Loucy (cell line): ENCODE data around the gene MOK.

ENCODE experiments used
- CTCF ChIP-seq: fragments of 200-600 bp; sonication (generic); conservative IDR thresholded peaks from 2 replicates; pipeline ENCODE4 v1.5.1; 2014; ENCODE audit warnings: mild to moderate bottlenecking, antibody characterized with exemption, low read length
- EZH2phosphoT487 ChIP-seq: fragments of 200-600 bp; IDR thresholded peaks from 2 replicates; pipeline ENCODE4 v1.6.1; 2018; ENCODE audit warnings: antibody characterized with exemption, mild to moderate bottlenecking, moderate library complexity, borderline replicate concordance

GRCh38 chr14:102235275-102235897 is 69.6 kb downstream of the MOK start:
- peak; percentile 84 for TF ChIP-seq CTCF
- no peak for TF ChIP-seq EZH2phosphoT487
